GM19467 (cell line): ENCODE results near the gene SECISBP2.

Experiments
- ATAC-seq: cut with Tn5 transposase; IDR thresholded peaks from one replicate; pipeline ENCODE4 v1.9.1; 2021; ENCODE audit warnings: mild to moderate bottlenecking, moderate library complexity; ENCODE audit not compliant: unreplicated experiment

Gene SECISBP2

GRCh38 chr9:89345476-89345875 lies 27.2 kb downstream of the SECISBP2 start:
- no peak for ATAC-seq

- no peak for ATAC-seq
These were observed 28.4 kb downstream of the SECISBP2 start for GRCh38 chr9:89346696-89347095.

- no peak for ATAC-seq
These were observed 29.4 kb downstream of the SECISBP2 start for GRCh38 chr9:89347651-89348050.

GRCh38 chr9:89349607-89350006 lies 31.3 kb downstream of the SECISBP2 start:
- ATAC-seq, result no peak

GRCh38 chr9:89350988-89351557 lies 32.8 kb downstream of the SECISBP2 start:
- ATAC-seq, result no peak

- no peak for ATAC-seq
These were observed 33.4 kb downstream of the SECISBP2 start for GRCh38 chr9:89351584-89352300.

- no peak for ATAC-seq
These were observed 34.2 kb downstream of the SECISBP2 start for GRCh38 chr9:89352451-89352850.

GRCh38 chr9:89352874-89353649 lies 34.8 kb downstream of the SECISBP2 start:
- no peak for ATAC-seq

- ATAC-seq, result no peak
These were observed 35.7 kb downstream of the SECISBP2 start for GRCh38 chr9:89353989-89354388.

- no peak for ATAC-seq
These were observed 36.2 kb downstream of the SECISBP2 start for GRCh38 chr9:89354471-89354870.

GRCh38 chr9:89356782-89357181 lies 38.5 kb downstream of the SECISBP2 start:
- no peak for ATAC-seq

- no peak for ATAC-seq
These were observed 39.3 kb downstream of the SECISBP2 start for GRCh38 chr9:89357331-89358197.

GRCh38 chr9:89358376-89358916 lies 40.1 kb downstream of the SECISBP2 start:
- no peak for ATAC-seq

GRCh38 chr9:89358985-89359384 lies 40.7 kb downstream of the SECISBP2 start:
- ATAC-seq, result no peak

GRCh38 chr9:89359751-89360261 lies 41.5 kb downstream of the SECISBP2 start:
- no peak for ATAC-seq

- no peak for ATAC-seq
These were observed 42.2 kb downstream of the SECISBP2 start for GRCh38 chr9:89360465-89360864.

GRCh38 chr9:89361031-89361430 lies 42.7 kb downstream of the SECISBP2 start:
- ATAC-seq, result no peak

GRCh38 chr9:89361816-89362646 lies 43.7 kb downstream of the SECISBP2 start:
- no peak for ATAC-seq

- no peak for ATAC-seq
These were observed 44.5 kb downstream of the SECISBP2 start for GRCh38 chr9:89362647-89363310.
